Activated CD8-positive, alpha-beta memory T cell treated with anti-CD3 and anti-CD28 coated beads, Interleukin-2, amount 50 U/mL, for 1 hour (primary cell): ENCODE results near the gene ENG.
"Not testable (repeated sequence)": the region's sequence is repeated elsewhere in the genome, so short reads cannot be mapped to it uniquely, and the experiment has no call there.

Experiments
- DNase-seq: peaks from one replicate; pipeline ENCODE4 v3.0.0-alpha.2; 2020; ENCODE audit errors: extremely low read depth

The ENG gene

GRCh38 chr9:127854184-127854806 lies at the start of gene ENG:
Gene ENG, minus strand, starts transcription at chr9:127854658. Its CDS starts 303 bp downstream, at chr9:127854355.
- no peak for DNase-seq

GRCh38 chr9:127903557-127904475 lies 49.4 kb upstream of the ENG start:
- DNase-seq = peak; percentile 49

GRCh38 chr9:127899128-127899943 lies 44.9 kb upstream of the ENG start, which contains the start of gene ST6GALNAC6:
Gene ST6GALNAC6, minus strand, starts transcription at chr9:127899603. Its CDS starts 1,622 bp downstream, at chr9:127897981.
- DNase-seq = no peak

- DNase-seq = no peak
These were observed 44.1 kb upstream of the ENG start for GRCh38 chr9:127898433-127899127.

GRCh38 chr9:127897193-127897692 lies 42.8 kb upstream of the ENG start:
- no peak for DNase-seq

GRCh38 chr9:127896395-127897192 lies 42.1 kb upstream of the ENG start:
- DNase-seq = no peak

- no peak for DNase-seq
These were observed 41.4 kb upstream of the ENG start for GRCh38 chr9:127895811-127896210.

- DNase-seq = no peak
These were observed 38.9 kb upstream of the ENG start for GRCh38 chr9:127893392-127893791.

GRCh38 chr9:127892831-127893230 lies 38.4 kb upstream of the ENG start:
- DNase-seq = no peak

- no peak for DNase-seq
These were observed 35.6 kb upstream of the ENG start for GRCh38 chr9:127890053-127890452.

GRCh38 chr9:127887792-127888191 lies 33.3 kb upstream of the ENG start:
- no peak for DNase-seq

- DNase-seq = no peak
These were observed 32.0 kb upstream of the ENG start for GRCh38 chr9:127886401-127886972.

- DNase-seq = no peak
These were observed 31.2 kb upstream of the ENG start for GRCh38 chr9:127885508-127886281.

GRCh38 chr9:127884976-127885490 lies 30.6 kb upstream of the ENG start:
- DNase-seq = no peak

GRCh38 chr9:127884427-127884911 lies 30.0 kb upstream of the ENG start:
- DNase-seq = no peak

GRCh38 chr9:127883959-127884358 lies 29.5 kb upstream of the ENG start:
- no peak for DNase-seq

- DNase-seq = not testable (repeated sequence)
These were observed 27.3 kb upstream of the ENG start for GRCh38 chr9:127881715-127882114.

- no peak for DNase-seq
These were observed 25.7 kb upstream of the ENG start for GRCh38 chr9:127880143-127880542.
